OCI-LY7 (cell line): Measurements from ENCODE around the gene TGM2.

Experiments used
- EZH2phosphoT487 ChIP-seq: fragments of 200-600 bp; sonication (generic); IDR thresholded peaks from 2 replicates; pipeline ENCODE4 v1.6.1; 2018; ENCODE audit warnings: low read depth, borderline replicate concordance, mild to moderate bottlenecking, mixed run types, antibody characterized with exemption, low read length, moderate library complexity, mixed read lengths
- TF ChIP-seq, protein P1 (sequence below): fragments of 200-600 bp; sonication (generic); conservative IDR thresholded peaks from 2 replicates; pipeline ENCODE4 v1.5.1; 2014; ENCODE audit warnings: mild to moderate bottlenecking, antibody characterized with exemption, low read length, moderate library complexity, mixed read lengths

DNA sequence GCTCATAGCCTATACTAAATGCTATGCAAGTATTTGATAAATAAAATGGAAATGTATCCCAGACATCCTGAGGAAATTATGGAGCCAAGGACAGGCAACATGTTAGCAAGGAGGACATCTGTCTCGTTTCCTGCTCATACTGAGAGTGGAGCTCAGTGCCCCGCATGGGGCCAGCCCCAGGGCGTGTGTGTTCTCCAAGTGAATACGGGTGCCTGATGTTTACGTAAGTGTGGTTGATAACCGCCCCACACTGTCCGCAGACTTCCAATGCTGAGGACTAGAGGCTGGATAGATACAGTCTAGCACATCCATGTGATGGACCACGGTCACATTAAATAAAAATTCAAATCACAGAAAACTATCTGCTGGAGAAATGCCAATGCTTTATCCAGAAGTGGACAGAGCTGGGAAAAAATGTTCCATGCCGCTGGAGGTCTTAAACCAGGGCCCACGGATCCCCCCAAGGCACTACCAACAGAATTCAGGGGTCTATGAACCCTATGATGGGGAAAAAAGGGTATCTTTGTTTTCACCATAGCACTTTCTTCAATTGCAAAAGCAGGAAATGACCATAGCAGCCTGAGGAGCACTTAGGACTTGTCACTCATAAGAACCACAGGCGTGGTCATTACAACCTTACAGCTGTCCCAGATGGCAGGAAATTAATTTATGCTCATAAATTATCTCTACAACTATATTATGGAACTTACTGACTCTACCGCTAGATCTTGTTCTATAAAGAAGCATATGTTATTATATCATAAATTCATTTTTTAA is 24.9 kb downstream of the TGM2 start:
- TF ChIP-seq, protein P1, sequence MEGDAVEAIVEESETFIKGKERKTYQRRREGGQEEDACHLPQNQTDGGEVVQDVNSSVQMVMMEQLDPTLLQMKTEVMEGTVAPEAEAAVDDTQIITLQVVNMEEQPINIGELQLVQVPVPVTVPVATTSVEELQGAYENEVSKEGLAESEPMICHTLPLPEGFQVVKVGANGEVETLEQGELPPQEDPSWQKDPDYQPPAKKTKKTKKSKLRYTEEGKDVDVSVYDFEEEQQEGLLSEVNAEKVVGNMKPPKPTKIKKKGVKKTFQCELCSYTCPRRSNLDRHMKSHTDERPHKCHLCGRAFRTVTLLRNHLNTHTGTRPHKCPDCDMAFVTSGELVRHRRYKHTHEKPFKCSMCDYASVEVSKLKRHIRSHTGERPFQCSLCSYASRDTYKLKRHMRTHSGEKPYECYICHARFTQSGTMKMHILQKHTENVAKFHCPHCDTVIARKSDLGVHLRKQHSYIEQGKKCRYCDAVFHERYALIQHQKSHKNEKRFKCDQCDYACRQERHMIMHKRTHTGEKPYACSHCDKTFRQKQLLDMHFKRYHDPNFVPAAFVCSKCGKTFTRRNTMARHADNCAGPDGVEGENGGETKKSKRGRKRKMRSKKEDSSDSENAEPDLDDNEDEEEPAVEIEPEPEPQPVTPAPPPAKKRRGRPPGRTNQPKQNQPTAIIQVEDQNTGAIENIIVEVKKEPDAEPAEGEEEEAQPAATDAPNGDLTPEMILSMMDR, result no peak
- no peak for TF ChIP-seq EZH2phosphoT487
